GM19043 (cell line): ENCODE measurements around the gene HACE1.
A peak's percentile ranks its signal among the peaks of the same experiment; 100 is the strongest.

ENCODE experiments used
- ATAC-seq: cut with Tn5 transposase; IDR thresholded peaks from one replicate; pipeline ENCODE4 v1.9.1; 2021; ENCODE audit warnings: low read depth; ENCODE audit not compliant: unreplicated experiment

The HACE1 gene

GRCh38 chr6:104692008-104692407, 167.7 kb downstream of the HACE1 start:
- no peak for ATAC-seq

- ATAC-seq: no peak
These were observed 170.0 kb downstream of the HACE1 start for GRCh38 chr6:104689551-104690205.

GRCh38 chr6:104688283-104688969, 171.3 kb downstream of the HACE1 start:
- ATAC-seq: no peak

- no peak for ATAC-seq
These were observed 173.1 kb downstream of the HACE1 start for GRCh38 chr6:104686550-104687175.

GRCh38 chr6:104685871-104686549, 173.7 kb downstream of the HACE1 start:
- ATAC-seq: no peak

- no peak for ATAC-seq
These were observed 174.8 kb downstream of the HACE1 start for GRCh38 chr6:104684911-104685415.

GRCh38 chr6:104683809-104684208, 175.9 kb downstream of the HACE1 start:
- no peak for ATAC-seq

- ATAC-seq: peak; percentile 68
These were observed 176.7 kb downstream of the HACE1 start for GRCh38 chr6:104682722-104683643.

GRCh38 chr6:104680539-104680938, 179.2 kb downstream of the HACE1 start:
- no peak for ATAC-seq

- no peak for ATAC-seq
These were observed 179.7 kb downstream of the HACE1 start for GRCh38 chr6:104679971-104680370.
